GM11168 (cell line): Measurements from ENCODE around the gene MYLK.

ENCODE experiments used
- in situ Hi-C: fragments of 300-500 bp; cut with MboI; formaldehyde crosslinking; loops from one replicate; pipeline ENCODE4 v1.12.0; 2022; ENCODE audit warnings: low sequenced_read_pairs; ENCODE audit not compliant: unreplicated experiment

The MYLK gene

GRCh38 chr3:123586968-123587367, 297.2 kb downstream of the MYLK start:
- in situ Hi-C loops = no loop called here

- in situ Hi-C loops = no loop called here
These were observed 298.0 kb downstream of the MYLK start for GRCh38 chr3:123586131-123586530.

GRCh38 chr3:123584988-123585937, 298.9 kb downstream of the MYLK start, which contains the start of gene HACD2:
TSS of gene HACD2 (minus strand) at chr3:123585053. CDS start at chr3:123585027, 26 bp downstream.
- in situ Hi-C loops = no loop called here

GRCh38 chr3:123584284-123584987, 299.7 kb downstream of the MYLK start:
- in situ Hi-C loops = no loop called here

- in situ Hi-C loops = no loop called here
These were observed 300.6 kb downstream of the MYLK start for GRCh38 chr3:123583561-123583960.

GRCh38 chr3:123582315-123582714, 301.8 kb downstream of the MYLK start:
- in situ Hi-C loops = no loop called here

- in situ Hi-C loops = no loop called here
These were observed 308.0 kb downstream of the MYLK start for GRCh38 chr3:123576122-123576521.

- in situ Hi-C loops = no loop called here
These were observed 312.2 kb downstream of the MYLK start for GRCh38 chr3:123571973-123572365.

- in situ Hi-C loops = no loop called here
These were observed 312.7 kb downstream of the MYLK start for GRCh38 chr3:123571264-123571972.

GRCh38 chr3:123568875-123569274, 315.3 kb downstream of the MYLK start:
- in situ Hi-C loops = no loop called here

- in situ Hi-C loops = no loop called here
These were observed 316.1 kb downstream of the MYLK start for GRCh38 chr3:123568034-123568433.

- in situ Hi-C loops = no loop called here
These were observed 320.1 kb downstream of the MYLK start for GRCh38 chr3:123564056-123564455.

- in situ Hi-C loops = no loop called here
These were observed 321.6 kb downstream of the MYLK start for GRCh38 chr3:123562547-123562946.

GRCh38 chr3:123561188-123561587, 322.9 kb downstream of the MYLK start:
- in situ Hi-C loops = no loop called here
